Measurements from ENCODE around the gene DBT. TPM values are rescaled to one million over a fixed set of nuclear protein-coding genes. Genes with fewer than 3 reads are reported as not detected.

DBT gene
- polyA plus RNA-seq, 1 of the 3 experiments (the other 2 are of a cell fraction), result 2.0 TPM

DNA sequence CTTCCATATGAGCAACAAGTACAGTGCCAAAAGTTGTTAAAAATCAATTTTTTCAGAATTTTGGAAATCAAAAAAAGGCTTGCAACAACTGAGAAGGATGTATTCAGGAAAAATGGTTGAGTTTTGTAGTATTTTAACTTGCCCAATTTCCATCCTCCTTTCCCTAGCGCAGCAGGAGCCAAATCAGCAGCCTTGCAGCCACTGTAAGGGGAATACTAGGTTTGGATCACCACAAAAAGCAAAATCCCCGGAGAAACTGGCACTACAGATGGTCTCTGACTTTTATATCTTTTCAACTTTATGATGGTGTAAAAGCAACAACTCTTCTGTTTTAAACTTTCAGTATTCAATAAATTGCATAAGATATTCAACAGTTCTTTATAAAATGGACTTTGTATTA lies 17.9 kb downstream of the DBT start (continued):
- TF ChIP-seq, protein P1, sequence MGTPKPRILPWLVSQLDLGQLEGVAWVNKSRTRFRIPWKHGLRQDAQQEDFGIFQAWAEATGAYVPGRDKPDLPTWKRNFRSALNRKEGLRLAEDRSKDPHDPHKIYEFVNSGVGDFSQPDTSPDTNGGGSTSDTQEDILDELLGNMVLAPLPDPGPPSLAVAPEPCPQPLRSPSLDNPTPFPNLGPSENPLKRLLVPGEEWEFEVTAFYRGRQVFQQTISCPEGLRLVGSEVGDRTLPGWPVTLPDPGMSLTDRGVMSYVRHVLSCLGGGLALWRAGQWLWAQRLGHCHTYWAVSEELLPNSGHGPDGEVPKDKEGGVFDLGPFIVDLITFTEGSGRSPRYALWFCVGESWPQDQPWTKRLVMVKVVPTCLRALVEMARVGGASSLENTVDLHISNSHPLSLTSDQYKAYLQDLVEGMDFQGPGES (IDR thresholded peaks at IDR 0.05; ENCODE audit: low read depth, low read length), result no peak
- no peak for TF ChIP-seq EP300 (IDR thresholded peaks at IDR 0.05; ENCODE audit: borderline replicate concordance in 1 of 2, low read depth in 1 of 2, low read length in 1 of 2)
- TF ChIP-seq, protein P2, sequence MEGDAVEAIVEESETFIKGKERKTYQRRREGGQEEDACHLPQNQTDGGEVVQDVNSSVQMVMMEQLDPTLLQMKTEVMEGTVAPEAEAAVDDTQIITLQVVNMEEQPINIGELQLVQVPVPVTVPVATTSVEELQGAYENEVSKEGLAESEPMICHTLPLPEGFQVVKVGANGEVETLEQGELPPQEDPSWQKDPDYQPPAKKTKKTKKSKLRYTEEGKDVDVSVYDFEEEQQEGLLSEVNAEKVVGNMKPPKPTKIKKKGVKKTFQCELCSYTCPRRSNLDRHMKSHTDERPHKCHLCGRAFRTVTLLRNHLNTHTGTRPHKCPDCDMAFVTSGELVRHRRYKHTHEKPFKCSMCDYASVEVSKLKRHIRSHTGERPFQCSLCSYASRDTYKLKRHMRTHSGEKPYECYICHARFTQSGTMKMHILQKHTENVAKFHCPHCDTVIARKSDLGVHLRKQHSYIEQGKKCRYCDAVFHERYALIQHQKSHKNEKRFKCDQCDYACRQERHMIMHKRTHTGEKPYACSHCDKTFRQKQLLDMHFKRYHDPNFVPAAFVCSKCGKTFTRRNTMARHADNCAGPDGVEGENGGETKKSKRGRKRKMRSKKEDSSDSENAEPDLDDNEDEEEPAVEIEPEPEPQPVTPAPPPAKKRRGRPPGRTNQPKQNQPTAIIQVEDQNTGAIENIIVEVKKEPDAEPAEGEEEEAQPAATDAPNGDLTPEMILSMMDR (IDR thresholded peaks at IDR 0.05), result no peak
- no peak for TF ChIP-seq RFX5 (IDR thresholded peaks at IDR 0.05; ENCODE audit: low read length)
- TF ChIP-seq SIN3A (IDR thresholded peaks at IDR 0.05; ENCODE audit: borderline replicate concordance, low read depth, low read length), result no peak
- no peak for TF ChIP-seq JUND (IDR thresholded peaks at IDR 0.05)

DNA sequence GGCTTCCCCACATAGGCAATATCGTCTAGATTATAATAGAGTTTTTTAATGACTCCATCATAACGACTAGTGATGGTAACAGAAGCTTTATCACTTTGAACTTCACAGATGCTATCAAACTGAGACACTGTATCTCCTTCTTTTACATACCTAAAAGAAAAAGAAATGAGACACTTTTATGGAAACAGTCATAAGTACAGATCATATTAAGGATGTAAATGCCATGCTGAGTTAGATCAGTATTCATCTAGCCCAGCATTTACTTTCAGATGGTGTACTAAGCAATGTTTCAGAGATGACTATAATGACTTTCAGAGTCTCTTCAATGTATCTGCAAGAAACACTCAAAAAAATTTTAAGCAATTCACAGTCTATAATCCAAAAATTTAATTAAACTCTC lies 18.9 kb downstream of the DBT start:
- H4K20me1 ChIP-seq (ENCODE audit: insufficient read depth), result no peaks in the 10 kb centered on the region
- H3K27me3 ChIP-seq (ENCODE audit: insufficient read depth), result no peaks in the 10 kb centered on the region
- H2AFZ ChIP-seq (ENCODE audit: low read depth), result no peak overlapping the region
- CTCF ChIA-PET, result interaction anchor here (0.6 to 1.2 kb wide), 3 partner anchors 15 to 127 kb away, joined by 3 read pairs; no protein-coding TSS in a partner anchor
- no peak for TF ChIP-seq JUND (IDR thresholded peaks at IDR 0.05)
- no peak for TF ChIP-seq CHD2 (IDR thresholded peaks at IDR 0.05; ENCODE audit: low read length, partially characterized antibody)
- no peak for TF ChIP-seq TCF12 (IDR thresholded peaks at IDR 0.05)
- TF ChIP-seq, protein P3, sequence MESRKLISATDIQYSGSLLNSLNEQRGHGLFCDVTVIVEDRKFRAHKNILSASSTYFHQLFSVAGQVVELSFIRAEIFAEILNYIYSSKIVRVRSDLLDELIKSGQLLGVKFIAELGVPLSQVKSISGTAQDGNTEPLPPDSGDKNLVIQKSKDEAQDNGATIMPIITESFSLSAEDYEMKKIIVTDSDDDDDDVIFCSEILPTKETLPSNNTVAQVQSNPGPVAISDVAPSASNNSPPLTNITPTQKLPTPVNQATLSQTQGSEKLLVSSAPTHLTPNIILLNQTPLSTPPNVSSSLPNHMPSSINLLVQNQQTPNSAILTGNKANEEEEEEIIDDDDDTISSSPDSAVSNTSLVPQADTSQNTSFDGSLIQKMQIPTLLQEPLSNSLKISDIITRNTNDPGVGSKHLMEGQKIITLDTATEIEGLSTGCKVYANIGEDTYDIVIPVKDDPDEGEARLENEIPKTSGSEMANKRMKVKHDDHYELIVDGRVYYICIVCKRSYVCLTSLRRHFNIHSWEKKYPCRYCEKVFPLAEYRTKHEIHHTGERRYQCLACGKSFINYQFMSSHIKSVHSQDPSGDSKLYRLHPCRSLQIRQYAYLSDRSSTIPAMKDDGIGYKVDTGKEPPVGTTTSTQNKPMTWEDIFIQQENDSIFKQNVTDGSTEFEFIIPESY (IDR thresholded peaks at IDR 0.05; ENCODE audit: borderline replicate concordance, low read depth), result no peak
- TF ChIP-seq YY1 (IDR thresholded peaks at IDR 0.05; ENCODE audit: low read depth), result no peak
- TF ChIP-seq NFIC (IDR thresholded peaks at IDR 0.05; ENCODE audit: borderline replicate concordance), result no peak
- TF ChIP-seq SIN3A (IDR thresholded peaks at IDR 0.05; ENCODE audit: borderline replicate concordance, low read depth, low read length), result no peak
- TF ChIP-seq, protein P4, sequence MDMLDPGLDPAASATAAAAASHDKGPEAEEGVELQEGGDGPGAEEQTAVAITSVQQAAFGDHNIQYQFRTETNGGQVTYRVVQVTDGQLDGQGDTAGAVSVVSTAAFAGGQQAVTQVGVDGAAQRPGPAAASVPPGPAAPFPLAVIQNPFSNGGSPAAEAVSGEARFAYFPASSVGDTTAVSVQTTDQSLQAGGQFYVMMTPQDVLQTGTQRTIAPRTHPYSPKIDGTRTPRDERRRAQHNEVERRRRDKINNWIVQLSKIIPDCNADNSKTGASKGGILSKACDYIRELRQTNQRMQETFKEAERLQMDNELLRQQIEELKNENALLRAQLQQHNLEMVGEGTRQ (IDR thresholded peaks at IDR 0.05; ENCODE audit: borderline replicate concordance, low read depth, low read length), result no peak
- no peak for TF ChIP-seq FOXJ3 (CRISPR knock-in tag; IDR thresholded peaks at IDR 0.05)
- H3K9me2 ChIP-seq, result no peaks in the 10 kb centered on the region
- no peaks in the 10 kb centered on the region for H3K4me1 ChIP-seq (ENCODE audit: control insufficient read depth in 1 of 2, insufficient read depth in 2 of 2, low read depth in 1 of 2, low read length in 1 of 2)
- H3F3A ChIP-seq (replicated peaks; ENCODE audit: insufficient read depth), result peaks cover 4% of the 10 kb centered on the region
- H3K9me3 ChIP-seq, result no peaks in the 10 kb centered on the region
- no peaks in the 10 kb centered on the region; the same call in 1 of the 2 replicates for H3K79me2 ChIP-seq (ENCODE audit: insufficient read depth)
- WGBS (ENCODE audit: low lambda C conversion rate), result 78% methylated on average over 2 of the region's 2 CpGs
- no peak for DNase-seq
- H3K27ac ChIP-seq (ENCODE audit: low read depth in 2 of 2, low read length in 1 of 2), result no peak overlapping the region
- H3K4me3 ChIP-seq (ENCODE audit: low read depth in 2 of 2, low read length in 1 of 2), result no peak overlapping the region
- POLR2A ChIA-PET, result no interaction called here
- peaks cover 47 to 54% of the 10 kb centered on the region in 2 experiments for H3K36me3 ChIP-seq (replicated peaks in 1 of 2; ENCODE audit: control insufficient read depth in 1 of 2, insufficient read depth in 2 of 2, low read length in 1 of 2)
- no peak overlapping the region for H3K4me2 ChIP-seq
- H3K9ac ChIP-seq, result no peak overlapping the region

All from SK-N-SH (cell line).